GM12878 (cell line): ENCODE data around the gene PTGES3L. TPM values are rescaled to one million over a fixed set of nuclear protein-coding genes. Genes with fewer than 3 reads are reported as not detected.

Experiments
- ATAC-seq: fragments of 200-7000 bp; cut with Tn5 transposase; 3 replicates; pipeline ENCODE4 v1.9.1; 2020; ENCODE audit warnings: mild to moderate bottlenecking, moderate library complexity
- BruUV-seq: library from RNA; stranded (reverse); fragments of 400-500 nt; replicated peaks from 2 replicates; lab custom pipeline; 2021; lab: Mats Ljungman, UMichigan
- CTCF ChIA-PET: fragments of 300-600 bp; sonication (Branson Sonifier 250); formaldehyde crosslinking; extraction: SDS; loops from one replicate; lab custom pipeline; 2021; ENCODE audit warnings: inconsistent platforms; lab: Yijun Ruan, JAX
- POLR2A ChIA-PET: fragments of 350-600 bp; formaldehyde crosslinking; extraction: SDS; loops from one replicate; lab custom pipeline; 2021; ENCODE audit warnings: inconsistent platforms; lab: Charles Lee
- RAD21 ChIA-PET: fragments of 300-600 bp; sonication (Branson Sonifier 250); formaldehyde crosslinking; loops from one replicate; lab custom pipeline; 2023; ENCODE audit warnings: antibody characterized with exemption; ENCODE audit not compliant: unreplicated experiment; lab: Charles Lee
- SMC1A ChIA-PET: fragments of 300-600 bp; sonication (Branson Sonifier 250); formaldehyde crosslinking; loops from one replicate; lab custom pipeline; 2023; ENCODE audit not compliant: unreplicated experiment, uncharacterized antibody; lab: Charles Lee
- DNase-seq: peaks from one replicate; pipeline ENCODE4 v3.0.0-alpha.2; 2011; ENCODE audit warnings: low read depth, low spot score
- FAIRE-seq: peaks from 3 replicates; lab custom pipeline; 2011; peaks lifted over from hg19 to GRCh38; lab: Jason Lieb, UNC
- H2AFZ ChIP-seq: 2 replicates; pipeline ENCODE4 v1.6.0; 2011; ENCODE audit warnings: low read depth, low read length, control low read depth; ENCODE audit not compliant: control insufficient read depth
- H3K27ac ChIP-seq: 2 replicates; pipeline ENCODE4 v1.5.1; 2011; ENCODE audit warnings: control low read depth; ENCODE audit not compliant: control insufficient read depth, insufficient read depth
- H3K27me3 ChIP-seq, 2 experiments: replicated peaks in 1 of 2; 2 replicates each; pipeline versions ENCODE4 v1.6.0 to v1.6.1; 2011; ENCODE audit warnings: low read length in 1 of 2; ENCODE audit not compliant: control insufficient read depth in 2 of 2, insufficient read depth in 2 of 2
- H3K36me3 ChIP-seq, 2 experiments: 2 replicates each; pipeline ENCODE4 v1.5.1; 2011; ENCODE audit warnings: low read length in 1 of 2; ENCODE audit not compliant: control insufficient read depth in 2 of 2, insufficient read depth in 2 of 2
- H3K4me1 ChIP-seq: 2 replicates; pipeline ENCODE4 v1.6.1; 2011; ENCODE audit warnings: mild to moderate bottlenecking, low read length, moderate library complexity, mixed read lengths; ENCODE audit not compliant: control insufficient read depth, insufficient read depth
- H3K4me2 ChIP-seq: 2 replicates; pipeline ENCODE4 v1.6.0; 2011; ENCODE audit warnings: control low read depth; ENCODE audit not compliant: control insufficient read depth, insufficient read depth
- H3K4me3 ChIP-seq: fragments of 200-600 bp; sonication (generic); 2 replicates; pipeline ENCODE4 v1.5.1; 2016
- H3K79me2 ChIP-seq: 2 replicates; pipeline ENCODE4 v1.6.0; 2011; ENCODE audit warnings: low read length; ENCODE audit not compliant: control insufficient read depth, insufficient read depth
- H3K9ac ChIP-seq: 2 replicates; pipeline ENCODE4 v1.8.0; 2011; ENCODE audit warnings: low read length, control low read depth, mixed read lengths; ENCODE audit not compliant: control insufficient read depth, insufficient read depth
- H3K9me3 ChIP-seq: replicated peaks from 3 replicates; pipeline ENCODE4 v1.5.1; 2011; ENCODE audit warnings: mild to moderate bottlenecking, low read length; ENCODE audit not compliant: control insufficient read depth, insufficient read depth
- H4K20me1 ChIP-seq: 2 replicates; pipeline ENCODE4 v1.6.0; 2011; ENCODE audit not compliant: control insufficient read depth, insufficient read depth
- ASH2L ChIP-seq: fragments of 300-600, 200-600 bp; sonication (generic); IDR thresholded peaks from 2 replicates; pipeline ENCODE4 v1.6.1; 2017; ENCODE audit warnings: low read depth, mild to moderate bottlenecking, borderline replicate concordance
- BACH1 ChIP-seq: fragments of 450-650 bp; IDR thresholded peaks from 2 replicates; pipeline ENCODE4 v1.6.1; 2017; ENCODE audit warnings: mild to moderate bottlenecking, borderline replicate concordance
- CREB1 ChIP-seq: IDR thresholded peaks from 2 replicates; pipeline ENCODE4 v1.6.1; 2012; ENCODE audit warnings: low read depth, mild to moderate bottlenecking, inconsistent platforms
- CTCF ChIP-seq, 3 experiments: IDR thresholded peaks in 2 of 3; conservative IDR thresholded peaks in 1 of 3; 2 replicates each; pipeline ENCODE4 v1.5.1; 2011; ENCODE audit warnings: low read depth in 3 of 3, low read length in 3 of 3, mild to moderate bottlenecking in 3 of 3, control low read depth in 2 of 3, moderate library complexity in 2 of 3, inconsistent platforms in 1 of 3, mixed read lengths in 1 of 3; ENCODE audit not compliant: control insufficient read depth in 2 of 3, insufficient read depth in 1 of 3; ENCODE audit errors: extremely low read depth in 1 of 3
- JUNB ChIP-seq: IDR thresholded peaks from 2 replicates; pipeline ENCODE4 v1.6.1; 2016; ENCODE audit warnings: antibody characterized with exemption, mild to moderate bottlenecking
- MTA3 ChIP-seq: IDR thresholded peaks from 2 replicates; pipeline ENCODE4 v1.6.1; 2012; ENCODE audit warnings: low read length, inconsistent platforms, borderline replicate concordance
- PKNOX1 ChIP-seq: fragments of 450-650 bp; IDR thresholded peaks from 2 replicates; pipeline ENCODE4 v1.6.1; 2016; ENCODE audit warnings: mild to moderate bottlenecking
- POLR2AphosphoS5 ChIP-seq: IDR thresholded peaks from 2 replicates; pipeline ENCODE4 v1.6.1; 2011; ENCODE audit warnings: mild to moderate bottlenecking, low read length, inconsistent platforms
- RAD21 ChIP-seq: IDR thresholded peaks from 2 replicates; pipeline ENCODE4 v1.6.1; 2011; ENCODE audit warnings: mild to moderate bottlenecking, low read depth, low read length, moderate library complexity; ENCODE audit not compliant: insufficient read depth
- RUNX3 ChIP-seq: IDR thresholded peaks from 2 replicates; pipeline ENCODE4 v1.6.1; 2012; ENCODE audit warnings: low read length, inconsistent platforms
- SMC3 ChIP-seq: IDR thresholded peaks from 2 replicates; pipeline ENCODE4 v1.6.1; 2011; ENCODE audit warnings: low read length, improper control_type of control experiment, borderline replicate concordance
- WGBS: methylation state at CpG from one replicate; pipeline ENCODE4 v1.1.6; 2016; ENCODE audit warnings: low lambda C conversion rate; ENCODE audit not compliant: insufficient replicate concordance, insufficient coverage; ENCODE audit errors: missing lambda C conversion rate; 5-methylcytosine and 5-hydroxymethylcytosine counted together
- in situ Hi-C: fragments of 300-500 bp; cut with MboI; formaldehyde crosslinking; loops from 9 replicates; pipeline ENCODE4 v1.14.3; 2018; ENCODE audit warnings: mixed read lengths
- intact Hi-C: fragments of 100-400 bp; cut with micrococcal nuclease; formaldehyde crosslinking; loops from one replicate; pipeline ENCODE4 v1.14.2; 2022; ENCODE audit not compliant: unreplicated experiment
- polyA plus RNA-seq, 11 experiments: library from polyadenylated mRNA; depleted of rRNA in 4 of 11; unstranded in 6 of 11; stranded (reverse) in 5 of 11; fragments of >200 nt; fragmentation: Nextera tagmentation in 4 of 11; fragmentation: Illumina TruSeq in 1 of 11; extraction: Ambion mirVana in 4 of 11; extraction: Trizol in 1 of 11; gene quantifications; 1 replicate in 1 of 11; 2 replicates in 10 of 11; pipeline versions ENCODE4 v1.2.1 to v1.2.3, GENCODE V29; 2011 to 2016; ENCODE audit warnings: inconsistent platforms in 2 of 11, missing spikeins in 2 of 11, low read depth in 1 of 11
- total RNA-seq, 4 experiments: library from RNA; depleted of rRNA in 3 of 4; stranded (reverse); fragments of >200 nt in 3 of 4; fragmentation: Illumina TruSeq in 1 of 4; extraction: Trizol in 1 of 4; gene quantifications; 2 replicates each; pipeline versions ENCODE4 v1.2.1 to v1.2.3, GENCODE V29; 2013 to 2021
- TF ChIP-seq, protein P1 (sequence below): fragments of 450-650 bp; IDR thresholded peaks from 2 replicates; pipeline ENCODE4 v1.6.1; 2018; ENCODE audit warnings: mild to moderate bottlenecking, low read depth, moderate library complexity; ENCODE audit not compliant: partially characterized antibody

PTGES3L gene
- total and polyA plus RNA-seq, 10 of the 15 experiments (the other 5 are each of a cell fraction or from before 2014, with no cell fraction given): 0.11 to 2.3 (median 0.98) TPM

DNA sequence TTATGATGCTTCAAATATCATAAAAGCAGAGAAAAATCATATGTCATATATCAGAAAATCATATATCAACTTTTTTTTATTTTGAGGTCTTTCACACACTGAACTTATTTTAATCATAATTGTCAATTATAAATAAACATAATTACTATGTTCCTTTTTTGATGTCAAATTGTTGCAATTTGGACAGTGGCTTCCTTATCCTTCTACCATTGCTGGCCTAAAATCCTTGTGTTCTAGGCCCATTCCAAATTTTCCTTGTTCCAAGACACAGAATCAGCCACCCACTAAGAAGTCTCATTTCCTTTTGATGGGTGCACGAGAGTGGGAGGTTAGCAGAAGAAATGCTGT lies 50.4 kb downstream of the PTGES3L start (continued):
- TF ChIP-seq PKNOX1 (no peak), RAD21 (no peak)

- ChIA-PET SMC1A (interaction anchor here (0.9 to 2.5 kb wide), 11 partner anchors 8 to 555 kb away, joined by 3 to 11 read pairs (median 4); partner anchors contain the start of genes DHX8, PSMC3IP and RPL27), POLR2A (interaction anchor here (0.5 to 1.2 kb wide), 2 partner anchors 69 to 193 kb away, joined by 3 read pairs; partner anchors contain the start of gene RPL27), RAD21 (interaction anchor here (0.6 to 3.0 kb wide), 10 partner anchors 8 to 351 kb away, joined by 4 to 12 read pairs (median 4); partner anchors contain the start of genes AOC2, PSMC3IP and RPL27), CTCF (interaction anchor here (0.6 to 4.5 kb wide), 21 partner anchors 8 to 699 kb away, joined by 3 to 40 read pairs (median 4); partner anchors contain the start of genes RPL27 and VPS25)
- intact Hi-C loops: no loop called here
- Histone ChIP-seq H3K9me3 (no peaks in the 10 kb centered on the region), H3K27me3 (no peaks in the 10 kb centered on the region), H3K27ac (peak overlapping the region; percentile 77), H3K36me3 (no peaks in the 10 kb centered on the region), H3K4me3 (no peak overlapping the region), H4K20me1 (no peaks in the 10 kb centered on the region), H3K4me1 (peaks cover 9% of the 10 kb centered on the region), H2AFZ (peak overlapping the region; percentile 91), H3K79me2 (no peaks in the 10 kb centered on the region), H3K4me2 (peak overlapping the region; percentile 73), H3K9ac (peak overlapping the region; percentile 63)
- peak; percentile 76; the same call in 1 of the 2 replicates for TF ChIP-seq BACH1
- TF ChIP-seq RAD21: peak; percentile 68
- TF ChIP-seq CREB1: peak; percentile 2; the same call in 1 of the 2 replicates
- peak; percentile 37; the same call in 1 of the 2 replicates for TF ChIP-seq SMC3
- peak; percentile 59 for TF ChIP-seq JUNB
- TF ChIP-seq, protein P1, sequence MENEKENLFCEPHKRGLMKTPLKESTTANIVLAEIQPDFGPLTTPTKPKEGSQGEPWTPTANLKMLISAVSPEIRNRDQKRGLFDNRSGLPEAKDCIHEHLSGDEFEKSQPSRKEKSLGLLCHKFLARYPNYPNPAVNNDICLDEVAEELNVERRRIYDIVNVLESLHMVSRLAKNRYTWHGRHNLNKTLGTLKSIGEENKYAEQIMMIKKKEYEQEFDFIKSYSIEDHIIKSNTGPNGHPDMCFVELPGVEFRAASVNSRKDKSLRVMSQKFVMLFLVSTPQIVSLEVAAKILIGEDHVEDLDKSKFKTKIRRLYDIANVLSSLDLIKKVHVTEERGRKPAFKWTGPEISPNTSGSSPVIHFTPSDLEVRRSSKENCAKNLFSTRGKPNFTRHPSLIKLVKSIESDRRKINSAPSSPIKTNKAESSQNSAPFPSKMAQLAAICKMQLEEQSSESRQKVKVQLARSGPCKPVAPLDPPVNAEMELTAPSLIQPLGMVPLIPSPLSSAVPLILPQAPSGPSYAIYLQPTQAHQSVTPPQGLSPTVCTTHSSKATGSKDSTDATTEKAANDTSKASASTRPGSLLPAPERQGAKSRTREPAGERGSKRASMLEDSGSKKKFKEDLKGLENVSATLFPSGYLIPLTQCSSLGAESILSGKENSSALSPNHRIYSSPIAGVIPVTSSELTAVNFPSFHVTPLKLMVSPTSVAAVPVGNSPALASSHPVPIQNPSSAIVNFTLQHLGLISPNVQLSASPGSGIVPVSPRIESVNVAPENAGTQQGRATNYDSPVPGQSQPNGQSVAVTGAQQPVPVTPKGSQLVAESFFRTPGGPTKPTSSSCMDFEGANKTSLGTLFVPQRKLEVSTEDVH: no peak
- TF ChIP-seq MTA3: no peak
- peak; percentile 47 to 65 (median 59); a peak in 5 of 6 replicates for TF ChIP-seq CTCF (IDR thresholded peaks at IDR 0.05 in 2 of 3, conservative IDR thresholded peaks at IDR 0.05 in 1 of 3; ENCODE audit: control insufficient read depth in 2 of 3, extremely low read depth in 1 of 3, insufficient read depth in 1 of 3, low read depth in 3 of 3, low read length in 3 of 3)
- no peak for TF ChIP-seq ASH2L
- no peak for TF ChIP-seq POLR2AphosphoS5
- peak; percentile 5; the same call in 1 of the 2 replicates for TF ChIP-seq RUNX3
- FAIRE-seq: peak; percentile 86
- in situ Hi-C loops: no loop called here
- WGBS: 22% methylated on average over 9 of the region's 9 CpGs
- no TSS peak for BruUV-seq
- peak; percentile 45 for DNase-seq
- peak; percentile 94 for ATAC-seq
These were observed 51.0 kb downstream of the PTGES3L start for GRCh38 chr17:42928714-42929496.
